Panc1 (cell line): ENCODE results near the gene FAM163A.

Source experiments
- CTCF ChIP-seq: fragments of 450-650 bp; IDR thresholded peaks from 2 replicates; pipeline ENCODE4 v1.5.1; 2017; ENCODE audit warnings: mild to moderate bottlenecking
- POLR2AphosphoS5 ChIP-seq: IDR thresholded peaks from 2 replicates; pipeline ENCODE4 v1.6.1; 2012; ENCODE audit warnings: mild to moderate bottlenecking, low read depth, low read length, moderate library complexity

DNA sequence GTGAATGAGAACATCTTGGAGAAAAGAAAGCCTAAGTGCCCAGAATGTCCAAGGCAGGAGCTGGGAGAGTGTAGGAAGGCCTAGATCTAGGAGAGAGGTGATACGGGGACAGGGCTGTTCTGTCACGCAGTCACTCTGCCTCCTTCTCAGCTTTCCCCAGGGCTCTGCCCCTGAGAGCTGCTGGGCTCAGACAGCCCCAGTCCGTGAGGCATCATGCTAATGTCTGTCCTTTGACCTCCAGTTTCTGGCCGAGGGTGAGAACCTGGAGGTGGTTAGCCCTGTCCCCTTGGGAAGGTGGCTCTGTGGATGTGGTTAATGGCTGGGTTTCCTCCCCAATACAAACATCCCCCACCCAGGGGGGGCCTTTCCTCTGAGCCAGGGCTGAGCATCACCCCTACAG is 63.2 kb downstream of the FAM163A start:
- TF ChIP-seq CTCF = no peak
- no peak for TF ChIP-seq POLR2AphosphoS5
